GM21576 (cell line): ENCODE measurements around the gene FHIP1A.

Experiments used
- ATAC-seq: cut with Tn5 transposase; IDR thresholded peaks from one replicate; pipeline ENCODE4 v1.9.1; 2021; ENCODE audit warnings: mild to moderate bottlenecking, moderate library complexity; ENCODE audit not compliant: unreplicated experiment

Gene FHIP1A

GRCh38 chr4:151417766-151418376 is 8.9 kb downstream of the FHIP1A start:
- ATAC-seq: no peak

- ATAC-seq: no peak
These were observed 9.4 kb downstream of the FHIP1A start for GRCh38 chr4:151418385-151418784.

- ATAC-seq: no peak
These were observed 9.9 kb downstream of the FHIP1A start for GRCh38 chr4:151418856-151419255.

GRCh38 chr4:151420250-151420807 is 11.4 kb downstream of the FHIP1A start:
- no peak for ATAC-seq

- ATAC-seq: no peak
These were observed 13.9 kb downstream of the FHIP1A start for GRCh38 chr4:151422854-151423253.

- ATAC-seq: no peak
These were observed 17.5 kb downstream of the FHIP1A start for GRCh38 chr4:151426513-151426912.

GRCh38 chr4:151427266-151427665 is 18.3 kb downstream of the FHIP1A start:
- no peak for ATAC-seq

GRCh38 chr4:151428346-151428745 is 19.4 kb downstream of the FHIP1A start:
- no peak for ATAC-seq

- no peak for ATAC-seq
These were observed 21.1 kb downstream of the FHIP1A start for GRCh38 chr4:151429957-151430570.

GRCh38 chr4:151430740-151431457 is 21.9 kb downstream of the FHIP1A start:
- ATAC-seq: no peak

GRCh38 chr4:151431728-151432127 is 22.8 kb downstream of the FHIP1A start:
- no peak for ATAC-seq

GRCh38 chr4:151432654-151433053 is 23.7 kb downstream of the FHIP1A start:
- ATAC-seq: no peak

- no peak for ATAC-seq
These were observed 25.3 kb downstream of the FHIP1A start for GRCh38 chr4:151434183-151434860.

- no peak for ATAC-seq
These were observed 27.1 kb downstream of the FHIP1A start for GRCh38 chr4:151436093-151436518.

- no peak for ATAC-seq
These were observed 28.5 kb downstream of the FHIP1A start for GRCh38 chr4:151437505-151437904.

GRCh38 chr4:151438154-151438553 is 29.2 kb downstream of the FHIP1A start:
- ATAC-seq: no peak

GRCh38 chr4:151439320-151439719 is 30.3 kb downstream of the FHIP1A start:
- ATAC-seq: no peak

- ATAC-seq: no peak
These were observed 33.0 kb downstream of the FHIP1A start for GRCh38 chr4:151442002-151442401.

GRCh38 chr4:151443247-151443646 is 34.3 kb downstream of the FHIP1A start:
- no peak for ATAC-seq

GRCh38 chr4:151443752-151444151 is 34.8 kb downstream of the FHIP1A start:
- no peak for ATAC-seq

GRCh38 chr4:151446208-151446607 is 37.2 kb downstream of the FHIP1A start:
- ATAC-seq: no peak
